ENCODE data around the gene ATG16L2. TPM values are rescaled to one million over a fixed set of nuclear protein-coding genes. Genes with fewer than 3 reads are reported as not detected.
"Not testable (repeated sequence)": the region's sequence is repeated elsewhere in the genome, so short reads cannot be mapped to it uniquely, and the experiment has no call there.

Gene ATG16L2
- total RNA-seq, 1 donor from 2014 or later = 4.2 TPM

- no peak for DNase-seq
Observed at GRCh38 chr11:72848846-72849466, 34.7 kb downstream of the ATG16L2 start.

GRCh38 chr11:72850832-72851231 lies 36.6 kb downstream of the ATG16L2 start:
- DNase-seq = no peak

GRCh38 chr11:72851726-72852125 lies 37.5 kb downstream of the ATG16L2 start:
- no peak for DNase-seq

GRCh38 chr11:72856065-72856464 lies 41.9 kb downstream of the ATG16L2 start:
- DNase-seq = no peak

- DNase-seq = no peak
Observed at GRCh38 chr11:72856551-72857345, 42.5 kb downstream of the ATG16L2 start.

- not testable (repeated sequence) for DNase-seq
Observed at GRCh38 chr11:72858267-72858666, 44.1 kb downstream of the ATG16L2 start.

- DNase-seq = no peak
Observed at GRCh38 chr11:72859126-72859525, 44.9 kb downstream of the ATG16L2 start.

GRCh38 chr11:72860010-72860409 lies 45.8 kb downstream of the ATG16L2 start:
- DNase-seq = no peak

GRCh38 chr11:72860592-72860991 lies 46.4 kb downstream of the ATG16L2 start:
- no peak for DNase-seq

GRCh38 chr11:72863091-72863490 lies 48.9 kb downstream of the ATG16L2 start:
- DNase-seq = no peak

- no peak for DNase-seq
Observed at GRCh38 chr11:72863916-72864315, 49.7 kb downstream of the ATG16L2 start.

- DNase-seq = no peak
Observed at GRCh38 chr11:72864702-72865655, 50.8 kb downstream of the ATG16L2 start.

- DNase-seq = no peak
Observed at GRCh38 chr11:72867970-72868369, 53.8 kb downstream of the ATG16L2 start.

GRCh38 chr11:72869831-72870230 lies 55.6 kb downstream of the ATG16L2 start:
- DNase-seq = no peak

GRCh38 chr11:72871119-72871518 lies 56.9 kb downstream of the ATG16L2 start:
- DNase-seq = no peak

- DNase-seq = no peak
Observed at GRCh38 chr11:72872012-72872411, 57.8 kb downstream of the ATG16L2 start.

GRCh38 chr11:72875736-72876135 lies 61.5 kb downstream of the ATG16L2 start:
- DNase-seq = no peak

GRCh38 chr11:72876147-72876546 lies 61.9 kb downstream of the ATG16L2 start:
- no peak for DNase-seq

Measured in occipital lobe (tissue), 2 donors.